Astrocyte of the cerebellum (primary cell): Measurements from ENCODE around the gene HOXA5.

Experiments
- DNase-seq: peaks from one replicate; pipeline ENCODE4 v3.0.0-alpha.2; 2011; ENCODE audit warnings: low read depth
- H3K4me3 ChIP-seq: 2 replicates; pipeline ENCODE4 v1.5.1; 2011; ENCODE audit warnings: mild to moderate bottlenecking, low read depth, low read length, moderate library complexity
- in situ Hi-C: cut with HindIII; loops from 2 replicates; pipeline ENCODE4 v1.10.0; 2017; ENCODE audit warnings: low sequenced_read_pairs
- TF ChIP-seq, protein P1 (sequence below): IDR thresholded peaks from 2 replicates; pipeline ENCODE4 v1.5.1; 2012; ENCODE audit warnings: low read length, low read depth, moderate library complexity, mild to moderate bottlenecking; ENCODE audit errors: missing control alignments

The HOXA5 gene

DNA sequence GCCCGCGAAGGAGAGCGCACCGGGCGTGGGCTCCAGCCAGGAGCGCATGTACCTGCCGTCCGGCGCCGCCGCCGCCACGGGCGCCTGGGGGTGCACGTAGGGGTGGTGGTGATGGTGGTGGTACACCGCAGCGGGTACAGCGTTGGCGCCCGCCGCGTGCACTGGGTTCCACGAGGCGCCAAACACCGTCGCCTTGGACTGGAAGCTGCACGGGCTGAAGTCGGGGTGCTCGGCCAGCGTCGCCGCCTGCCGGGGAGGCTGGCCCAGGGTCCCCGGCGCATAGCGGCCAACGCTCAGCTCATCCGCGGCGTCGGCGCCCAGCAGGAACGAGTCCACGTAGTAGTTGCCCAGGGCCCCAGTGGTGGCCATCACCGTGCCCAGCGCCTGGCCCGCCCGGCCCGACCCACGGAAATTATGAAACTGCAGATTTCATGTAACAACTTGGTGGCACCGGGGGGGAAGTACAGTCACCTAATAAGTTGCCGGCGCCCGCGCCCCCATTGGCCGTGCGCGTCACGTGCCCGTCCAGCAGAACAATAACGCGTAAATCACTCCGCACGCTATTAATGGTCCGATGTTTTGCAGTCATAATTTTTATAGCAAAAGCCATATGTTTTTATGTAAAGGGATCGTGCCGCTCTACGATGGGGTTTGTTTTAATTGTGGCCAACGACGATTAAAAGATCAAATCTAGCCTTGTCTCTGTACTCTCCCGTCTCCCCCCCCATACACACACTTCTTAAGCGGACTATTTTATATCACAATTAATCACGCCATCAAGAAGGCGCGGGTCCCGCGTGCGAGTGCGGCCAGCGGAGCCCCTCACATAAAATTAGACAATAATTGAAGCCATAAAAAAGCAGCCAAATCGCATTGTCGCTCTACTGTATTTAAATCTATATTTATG is 21.9 kb upstream of the HOXA5 start, which contains the start of gene HOXA9:
HOXA9 (minus strand) TSS at position 449 of the 907 bp plus-strand sequence; CDS start at position 369, 80 bp downstream.
- TF ChIP-seq, protein P1, sequence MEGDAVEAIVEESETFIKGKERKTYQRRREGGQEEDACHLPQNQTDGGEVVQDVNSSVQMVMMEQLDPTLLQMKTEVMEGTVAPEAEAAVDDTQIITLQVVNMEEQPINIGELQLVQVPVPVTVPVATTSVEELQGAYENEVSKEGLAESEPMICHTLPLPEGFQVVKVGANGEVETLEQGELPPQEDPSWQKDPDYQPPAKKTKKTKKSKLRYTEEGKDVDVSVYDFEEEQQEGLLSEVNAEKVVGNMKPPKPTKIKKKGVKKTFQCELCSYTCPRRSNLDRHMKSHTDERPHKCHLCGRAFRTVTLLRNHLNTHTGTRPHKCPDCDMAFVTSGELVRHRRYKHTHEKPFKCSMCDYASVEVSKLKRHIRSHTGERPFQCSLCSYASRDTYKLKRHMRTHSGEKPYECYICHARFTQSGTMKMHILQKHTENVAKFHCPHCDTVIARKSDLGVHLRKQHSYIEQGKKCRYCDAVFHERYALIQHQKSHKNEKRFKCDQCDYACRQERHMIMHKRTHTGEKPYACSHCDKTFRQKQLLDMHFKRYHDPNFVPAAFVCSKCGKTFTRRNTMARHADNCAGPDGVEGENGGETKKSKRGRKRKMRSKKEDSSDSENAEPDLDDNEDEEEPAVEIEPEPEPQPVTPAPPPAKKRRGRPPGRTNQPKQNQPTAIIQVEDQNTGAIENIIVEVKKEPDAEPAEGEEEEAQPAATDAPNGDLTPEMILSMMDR: no peak
- no peak for DNase-seq
- in situ Hi-C loops: loop anchor here (25.0 kb wide), 1 partner anchor 1003 kb away; the partner anchor contains the start of gene NFE2L3
- no peak within 1 kb of the TSS for H3K4me3 ChIP-seq

DNA sequence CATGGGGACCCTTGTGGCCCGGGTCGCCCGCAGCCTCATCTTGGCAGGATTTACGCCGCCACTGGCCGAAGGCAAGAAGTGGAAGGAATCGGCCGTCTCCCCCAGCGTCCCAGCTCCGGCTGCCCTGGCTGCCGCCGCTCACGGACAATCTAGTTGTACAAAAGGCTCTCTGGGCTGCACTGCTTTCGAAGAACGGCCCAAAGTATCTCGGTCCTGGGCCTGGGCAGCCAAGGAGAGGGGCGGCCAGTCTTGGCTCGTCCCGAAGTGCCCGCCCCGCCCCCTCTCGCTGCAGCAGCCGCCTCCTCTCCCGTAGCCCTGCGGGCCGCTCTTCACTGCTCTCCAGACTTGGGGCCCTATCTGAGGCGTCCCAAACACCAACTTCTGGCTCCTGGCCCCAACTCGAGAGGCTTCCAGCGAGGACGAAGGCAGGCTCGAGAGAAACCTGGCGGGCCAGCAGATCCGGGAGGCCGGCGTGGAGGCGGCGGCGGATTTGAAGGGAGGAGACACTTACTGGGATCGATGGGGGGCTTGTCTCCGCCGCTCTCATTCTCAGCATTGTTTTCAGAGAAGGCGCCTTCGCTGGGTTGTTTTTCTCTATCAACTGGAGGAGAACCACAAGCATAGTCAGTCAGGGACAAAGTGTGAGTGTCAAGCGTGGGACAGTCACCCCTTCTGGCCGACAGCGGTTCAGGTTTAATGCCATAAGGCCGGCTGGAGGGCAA is 21.0 kb upstream of the HOXA5 start:
- in situ Hi-C loops: loop anchor here (5.0 to 25.0 kb wide), 2 partner anchors 777 to 1002 kb away; partner anchors contain the start of gene NFE2L3
- no peak overlapping the region for H3K4me3 ChIP-seq

DNA sequence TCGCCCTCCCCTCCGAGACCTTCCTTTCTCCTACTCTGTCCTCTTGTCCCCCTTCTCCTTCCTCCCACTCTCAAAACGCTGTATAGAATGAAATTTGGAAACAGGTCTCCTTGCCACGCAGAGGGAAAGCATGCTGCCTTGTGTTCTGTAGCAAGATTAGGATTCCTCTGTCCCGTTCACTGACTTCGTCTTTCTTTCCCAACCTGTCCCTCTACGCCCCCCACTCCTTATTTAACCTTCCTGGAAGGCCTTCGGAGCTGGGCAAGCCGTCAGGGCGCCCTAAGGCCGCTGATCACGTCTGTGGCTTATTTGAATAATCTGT is 20.5 kb upstream of the HOXA5 start:
- in situ Hi-C loops: loop anchor here (5.0 to 25.0 kb wide), 2 partner anchors 777 to 1002 kb away; partner anchors contain the start of gene NFE2L3
- no peak overlapping the region for H3K4me3 ChIP-seq
- DNase-seq: no peak
- TF ChIP-seq, protein P1: no peak

More for the DNA sequence above, 21.0 kb upstream of the HOXA5 start:
- DNase-seq: no peak
- TF ChIP-seq, protein P1: no peak

DNA sequence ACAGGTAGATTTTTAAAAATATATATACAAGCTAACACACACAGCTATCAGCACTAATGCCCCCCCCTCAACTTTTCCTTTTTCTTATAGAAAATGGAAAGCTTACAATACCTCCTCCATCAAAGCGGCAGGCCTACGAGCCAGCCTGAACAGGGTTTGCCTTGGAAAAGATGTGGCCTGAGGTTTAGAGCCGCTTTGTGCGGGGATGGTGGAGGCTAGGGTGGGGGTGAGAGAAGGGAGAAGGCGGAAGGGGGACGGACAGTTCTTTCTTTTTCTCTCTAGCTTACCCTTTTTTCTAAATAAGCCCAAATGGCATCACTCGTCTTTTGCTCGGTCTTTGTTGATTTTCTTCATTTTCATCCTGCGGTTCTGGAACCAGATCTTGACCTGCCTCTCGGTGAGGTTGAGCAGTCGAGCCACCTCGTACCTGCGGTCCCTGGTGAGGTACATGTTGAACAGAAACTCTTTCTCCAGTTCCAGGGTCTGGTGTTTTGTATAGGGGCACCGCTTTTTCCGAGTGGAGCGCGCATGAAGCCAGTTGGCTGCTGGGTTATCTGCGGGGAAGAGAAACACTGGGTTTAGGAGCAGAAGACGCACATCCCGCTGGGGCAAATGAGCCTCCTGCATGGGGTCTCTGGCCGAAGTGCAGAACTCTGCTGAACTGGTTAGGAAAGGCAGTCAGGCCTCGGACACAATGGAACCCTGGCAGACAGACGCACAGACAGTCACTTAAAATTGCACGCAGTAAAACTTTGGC is 20.0 kb upstream of the HOXA5 start:
- TF ChIP-seq, protein P1: no peak
- in situ Hi-C loops: loop anchor here (5.0 to 25.0 kb wide), 2 partner anchors 776 to 1001 kb away; partner anchors contain the start of gene NFE2L3
- no peak overlapping the region for H3K4me3 ChIP-seq
- no peak for DNase-seq

DNA sequence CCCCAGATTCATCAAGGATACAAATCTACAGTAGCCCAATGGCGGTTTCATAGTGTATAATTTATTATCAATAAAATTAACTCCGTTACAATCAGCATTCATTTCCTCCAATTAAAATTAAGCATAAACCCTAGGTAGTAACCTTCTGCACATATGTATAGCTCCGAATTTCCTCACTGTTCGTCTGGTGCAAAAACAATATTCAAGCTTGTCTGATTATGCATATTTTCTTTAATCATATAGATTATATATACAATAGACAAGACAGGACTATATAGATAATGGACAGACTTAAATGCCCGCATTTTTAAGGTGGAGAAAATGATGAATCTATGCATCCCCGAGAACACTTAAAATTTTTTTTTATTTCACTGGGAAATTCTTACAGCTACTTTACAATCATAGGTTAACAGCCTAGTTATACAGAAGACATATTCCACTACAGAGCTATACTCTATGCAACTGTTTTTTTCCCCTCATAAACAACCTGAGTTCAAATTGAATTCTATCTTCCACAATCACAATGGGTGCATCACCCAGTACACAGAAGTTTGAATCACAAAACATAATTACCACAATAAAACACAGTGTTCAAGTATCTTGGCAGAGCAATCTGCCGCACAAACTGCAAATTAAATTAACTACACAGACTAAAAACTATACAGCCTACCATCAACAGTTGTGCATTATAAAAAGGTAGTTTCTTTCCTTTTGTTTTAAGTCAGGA is 19.2 kb upstream of the HOXA5 start:
- H3K4me3 ChIP-seq: no peak overlapping the region
- no peak for DNase-seq
- in situ Hi-C loops: loop anchor here (5.0 to 25.0 kb wide), 2 partner anchors 775 to 1000 kb away; partner anchors contain the start of gene NFE2L3
- TF ChIP-seq, protein P1: no peak
